GM12874 (cell line): ENCODE results near the gene FBXW7.

Experiments
- CTCF ChIP-seq: IDR thresholded peaks from 2 replicates; pipeline ENCODE4 v1.5.1; 2011; ENCODE audit warnings: low read depth, mild to moderate bottlenecking, control low read depth, low read length, moderate library complexity; ENCODE audit not compliant: insufficient read depth

FBXW7 gene

GRCh38 chr4:152436384-152436783 lies 99.5 kb downstream of the FBXW7 start:
- TF ChIP-seq CTCF, result no peak

- TF ChIP-seq CTCF, result no peak
Measured at GRCh38 chr4:152434011-152434410, 101.9 kb downstream of the FBXW7 start.

- TF ChIP-seq CTCF, result no peak
Measured at GRCh38 chr4:152431784-152432183, 104.1 kb downstream of the FBXW7 start.

- TF ChIP-seq CTCF, result no peak
Measured at GRCh38 chr4:152431291-152431690, 104.6 kb downstream of the FBXW7 start.

GRCh38 chr4:152430507-152430906 lies 105.4 kb downstream of the FBXW7 start:
- TF ChIP-seq CTCF, result no peak

- no peak for TF ChIP-seq CTCF
Measured at GRCh38 chr4:152427981-152428380, 107.9 kb downstream of the FBXW7 start.

- no peak for TF ChIP-seq CTCF
Measured at GRCh38 chr4:152424977-152425376, 110.9 kb downstream of the FBXW7 start.

GRCh38 chr4:152424396-152424795 lies 111.5 kb downstream of the FBXW7 start:
- no peak for TF ChIP-seq CTCF
